NCI-H774 (cell line): Measurements from ENCODE around the gene LRMDA.
A peak's percentile ranks its signal among the peaks of the same experiment; 100 is the strongest.
"Not testable (repeated sequence)": the region's sequence is repeated elsewhere in the genome, so short reads cannot be mapped to it uniquely, and the experiment has no call there.

Experiments used
- DNase-seq: peaks from one replicate; lab custom pipeline; 2025; lab: John Stamatoyannopoulos, UW

LRMDA gene

GRCh38 chr10:76497666-76498065, 1066.2 kb downstream of the LRMDA start:
- no peak for DNase-seq

GRCh38 chr10:76504823-76505222, 1073.4 kb downstream of the LRMDA start:
- no peak for DNase-seq

- no peak for DNase-seq
Observed at GRCh38 chr10:76509446-76509845, 1078.0 kb downstream of the LRMDA start.

GRCh38 chr10:76514321-76514720, 1082.9 kb downstream of the LRMDA start:
- no peak for DNase-seq

GRCh38 chr10:76514869-76515268, 1083.4 kb downstream of the LRMDA start:
- no peak for DNase-seq

- DNase-seq: no peak
Observed at GRCh38 chr10:76522547-76522946, 1091.1 kb downstream of the LRMDA start.

- DNase-seq: no peak
Observed at GRCh38 chr10:76523246-76523645, 1091.8 kb downstream of the LRMDA start.

GRCh38 chr10:76523791-76524351, 1092.4 kb downstream of the LRMDA start:
- DNase-seq: no peak

- not testable (repeated sequence) for DNase-seq
Observed at GRCh38 chr10:76526833-76527232, 1095.4 kb downstream of the LRMDA start.

- no peak for DNase-seq
Observed at GRCh38 chr10:76540331-76540730, 1108.9 kb downstream of the LRMDA start.

GRCh38 chr10:76540786-76541185, 1109.4 kb downstream of the LRMDA start:
- DNase-seq: no peak

- DNase-seq: no peak
Observed at GRCh38 chr10:76541852-76542251, 1110.4 kb downstream of the LRMDA start.

- DNase-seq: no peak
Observed at GRCh38 chr10:76542307-76542930, 1111.0 kb downstream of the LRMDA start.

- no peak for DNase-seq
Observed at GRCh38 chr10:76543655-76544054, 1112.2 kb downstream of the LRMDA start.

- no peak for DNase-seq
Observed at GRCh38 chr10:76544789-76545188, 1113.4 kb downstream of the LRMDA start.

GRCh38 chr10:76546411-76546810, 1115.0 kb downstream of the LRMDA start:
- DNase-seq: peak; percentile 11

GRCh38 chr10:76547352-76547972, 1116.0 kb downstream of the LRMDA start:
- peak; percentile 78 for DNase-seq

GRCh38 chr10:76548716-76549115, 1117.3 kb downstream of the LRMDA start:
- no peak for DNase-seq

- no peak for DNase-seq
Observed at GRCh38 chr10:76549171-76549570, 1117.7 kb downstream of the LRMDA start.

- DNase-seq: no peak
Observed at GRCh38 chr10:76550806-76551205, 1119.4 kb downstream of the LRMDA start.

GRCh38 chr10:76552091-76552873, 1120.9 kb downstream of the LRMDA start:
- no peak for DNase-seq

GRCh38 chr10:76553263-76554032, 1122.0 kb downstream of the LRMDA start:
- no peak for DNase-seq
